Measurements from ENCODE around the gene PCGF1.

GRCh38 chr2:74530239-74531187 is 23.0 kb upstream of the PCGF1 start:
- no peak for TF ChIP-seq EGR1 (IDR thresholded peaks at IDR 0.05; ENCODE audit: low read depth in 2 of 2)
- no peak for TF ChIP-seq JUND (IDR thresholded peaks at IDR 0.05)
- TF ChIP-seq NR2F2 (IDR thresholded peaks at IDR 0.05), result no peak
- TF ChIP-seq, protein P1, sequence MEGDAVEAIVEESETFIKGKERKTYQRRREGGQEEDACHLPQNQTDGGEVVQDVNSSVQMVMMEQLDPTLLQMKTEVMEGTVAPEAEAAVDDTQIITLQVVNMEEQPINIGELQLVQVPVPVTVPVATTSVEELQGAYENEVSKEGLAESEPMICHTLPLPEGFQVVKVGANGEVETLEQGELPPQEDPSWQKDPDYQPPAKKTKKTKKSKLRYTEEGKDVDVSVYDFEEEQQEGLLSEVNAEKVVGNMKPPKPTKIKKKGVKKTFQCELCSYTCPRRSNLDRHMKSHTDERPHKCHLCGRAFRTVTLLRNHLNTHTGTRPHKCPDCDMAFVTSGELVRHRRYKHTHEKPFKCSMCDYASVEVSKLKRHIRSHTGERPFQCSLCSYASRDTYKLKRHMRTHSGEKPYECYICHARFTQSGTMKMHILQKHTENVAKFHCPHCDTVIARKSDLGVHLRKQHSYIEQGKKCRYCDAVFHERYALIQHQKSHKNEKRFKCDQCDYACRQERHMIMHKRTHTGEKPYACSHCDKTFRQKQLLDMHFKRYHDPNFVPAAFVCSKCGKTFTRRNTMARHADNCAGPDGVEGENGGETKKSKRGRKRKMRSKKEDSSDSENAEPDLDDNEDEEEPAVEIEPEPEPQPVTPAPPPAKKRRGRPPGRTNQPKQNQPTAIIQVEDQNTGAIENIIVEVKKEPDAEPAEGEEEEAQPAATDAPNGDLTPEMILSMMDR (IDR thresholded peaks at IDR 0.05; ENCODE audit: low read depth, low read length, missing input control), result no peak
- no peak for TF ChIP-seq TAF1 (conservative IDR thresholded peaks at IDR 0.05)
- no peak for TF ChIP-seq SP1 (IDR thresholded peaks at IDR 0.05)
- TF ChIP-seq RAD21 (IDR thresholded peaks at IDR 0.05), result no peak
- no peak for TF ChIP-seq FOXA2 (IDR thresholded peaks at IDR 0.05)
- TF ChIP-seq ATF3 (IDR thresholded peaks at IDR 0.05), result no peak
